Neutrophil (primary cell): Measurements from ENCODE around the gene ZNF467.

Experiments
- H3K27ac ChIP-seq: fragments of 200-600 bp; sonication (generic); 2 replicates; pipeline ENCODE4 v1.5.1; 2016; ENCODE audit warnings: mild to moderate bottlenecking, moderate library complexity
- H3K27me3 ChIP-seq: fragments of 200-600 bp; sonication (generic); 2 replicates; pipeline ENCODE4 v1.6.0; 2016; ENCODE audit warnings: mild to moderate bottlenecking
- H3K36me3 ChIP-seq: fragments of 200-600 bp; sonication (generic); 2 replicates; pipeline ENCODE4 v1.5.1; 2017
- H3K4me1 ChIP-seq, 2 experiments: fragments of 200-600 bp in 1 of 2; sonication (generic) in 1 of 2; 1 replicate in 1 of 2; 2 replicates in 1 of 2; pipeline versions ENCODE4 v1.5.1 to v1.6.1; 2013 to 2016; ENCODE audit warnings: low read depth in 1 of 2, low read length in 1 of 2, mild to moderate bottlenecking in 1 of 2, moderate library complexity in 1 of 2; ENCODE audit not compliant: control insufficient read depth in 1 of 2, insufficient read depth in 1 of 2
- H3K4me3 ChIP-seq, 2 experiments: fragments of 200-600 bp in 1 of 2; sonication (generic) in 1 of 2; 1 replicate in 1 of 2; 2 replicates in 1 of 2; pipeline ENCODE4 v1.5.1; 2013 to 2016; ENCODE audit warnings: low read depth in 1 of 2, low read length in 1 of 2, mild to moderate bottlenecking in 1 of 2, moderate library complexity in 1 of 2
- H3K9me3 ChIP-seq: fragments of 200-600 bp; sonication (generic); 2 replicates; pipeline ENCODE4 v1.5.1; 2016
- TF ChIP-seq, protein P1 (sequence below): fragments of 200-600 bp; sonication (generic); IDR thresholded peaks from 2 replicates; pipeline ENCODE4 v1.5.1; 2016; ENCODE audit warnings: antibody characterized with exemption

ZNF467 gene

DNA sequence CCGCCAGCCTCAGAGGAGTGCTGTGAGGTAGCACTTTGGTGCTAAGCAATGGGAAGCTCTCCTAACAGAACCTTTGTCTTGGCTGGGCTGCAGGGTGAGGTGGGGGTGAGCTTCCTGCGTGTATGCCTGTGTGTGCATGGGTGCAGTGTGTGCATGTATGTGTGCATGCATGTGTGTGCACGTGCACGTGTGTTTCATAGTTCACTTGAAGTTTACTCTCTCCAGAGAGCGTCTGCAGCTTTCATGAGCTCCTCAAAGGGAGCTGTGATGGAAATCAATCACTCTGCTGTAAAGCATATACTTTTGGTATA lies 4.9 kb upstream of the ZNF467 start:
- TF ChIP-seq, protein P1, sequence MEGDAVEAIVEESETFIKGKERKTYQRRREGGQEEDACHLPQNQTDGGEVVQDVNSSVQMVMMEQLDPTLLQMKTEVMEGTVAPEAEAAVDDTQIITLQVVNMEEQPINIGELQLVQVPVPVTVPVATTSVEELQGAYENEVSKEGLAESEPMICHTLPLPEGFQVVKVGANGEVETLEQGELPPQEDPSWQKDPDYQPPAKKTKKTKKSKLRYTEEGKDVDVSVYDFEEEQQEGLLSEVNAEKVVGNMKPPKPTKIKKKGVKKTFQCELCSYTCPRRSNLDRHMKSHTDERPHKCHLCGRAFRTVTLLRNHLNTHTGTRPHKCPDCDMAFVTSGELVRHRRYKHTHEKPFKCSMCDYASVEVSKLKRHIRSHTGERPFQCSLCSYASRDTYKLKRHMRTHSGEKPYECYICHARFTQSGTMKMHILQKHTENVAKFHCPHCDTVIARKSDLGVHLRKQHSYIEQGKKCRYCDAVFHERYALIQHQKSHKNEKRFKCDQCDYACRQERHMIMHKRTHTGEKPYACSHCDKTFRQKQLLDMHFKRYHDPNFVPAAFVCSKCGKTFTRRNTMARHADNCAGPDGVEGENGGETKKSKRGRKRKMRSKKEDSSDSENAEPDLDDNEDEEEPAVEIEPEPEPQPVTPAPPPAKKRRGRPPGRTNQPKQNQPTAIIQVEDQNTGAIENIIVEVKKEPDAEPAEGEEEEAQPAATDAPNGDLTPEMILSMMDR = no peak
- Histone ChIP-seq H3K27me3 (peaks cover 46% of the 10 kb centered on the region), H3K4me3 (no peak overlapping the region), H3K4me1 (peaks cover 23 to 28% of the 10 kb centered on the region in 2 experiments), H3K36me3 (no peaks in the 10 kb centered on the region), H3K9me3 (no peaks in the 10 kb centered on the region), H3K27ac (no peak overlapping the region)

DNA sequence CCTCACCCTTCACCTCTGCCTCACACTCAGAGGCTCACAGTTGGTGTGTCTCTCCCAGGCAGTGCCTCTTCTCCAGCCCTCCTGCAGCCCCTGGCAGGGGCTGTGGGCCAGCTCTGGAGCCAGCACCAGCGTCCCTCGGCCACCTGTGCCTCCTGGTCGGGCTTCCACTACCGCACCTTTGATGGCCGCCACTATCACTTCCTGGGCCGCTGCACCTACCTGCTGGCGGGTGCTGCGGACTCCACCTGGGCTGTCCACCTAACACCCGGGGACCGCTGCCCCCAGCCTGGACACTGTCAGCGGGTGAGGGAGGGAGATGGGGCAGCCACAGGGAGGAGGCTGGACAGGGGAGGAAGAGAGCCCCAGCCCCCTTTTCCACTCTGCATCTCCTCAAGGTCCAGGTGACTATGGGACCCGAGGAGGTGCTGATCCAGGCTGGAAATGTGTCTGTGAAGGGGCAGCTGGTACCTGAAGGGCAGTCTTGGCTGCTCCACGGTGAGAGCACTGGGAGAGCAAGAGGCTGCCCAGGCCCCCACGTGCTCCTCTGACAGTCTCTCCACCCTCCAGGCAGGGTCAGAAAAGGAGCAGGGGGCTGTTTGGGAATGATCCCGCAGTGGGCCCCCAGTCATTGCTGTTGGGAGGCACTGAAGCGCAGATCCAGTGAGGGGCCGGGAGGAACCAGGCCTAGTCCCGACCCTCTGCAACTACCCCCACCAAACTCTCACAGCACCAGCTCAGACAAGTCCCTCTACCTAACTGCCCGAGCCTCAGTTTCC lies 4.4 kb upstream of the ZNF467 start:
- Histone ChIP-seq H3K9me3 (no peaks in the 10 kb centered on the region), H3K4me1 (peaks cover 23 to 28% of the 10 kb centered on the region in 2 experiments), H3K27me3 (peaks cover 40% of the 10 kb centered on the region), H3K27ac (no peak overlapping the region), H3K4me3 (no peak overlapping the region), H3K36me3 (no peaks in the 10 kb centered on the region)
- TF ChIP-seq, protein P1 = no peak

DNA sequence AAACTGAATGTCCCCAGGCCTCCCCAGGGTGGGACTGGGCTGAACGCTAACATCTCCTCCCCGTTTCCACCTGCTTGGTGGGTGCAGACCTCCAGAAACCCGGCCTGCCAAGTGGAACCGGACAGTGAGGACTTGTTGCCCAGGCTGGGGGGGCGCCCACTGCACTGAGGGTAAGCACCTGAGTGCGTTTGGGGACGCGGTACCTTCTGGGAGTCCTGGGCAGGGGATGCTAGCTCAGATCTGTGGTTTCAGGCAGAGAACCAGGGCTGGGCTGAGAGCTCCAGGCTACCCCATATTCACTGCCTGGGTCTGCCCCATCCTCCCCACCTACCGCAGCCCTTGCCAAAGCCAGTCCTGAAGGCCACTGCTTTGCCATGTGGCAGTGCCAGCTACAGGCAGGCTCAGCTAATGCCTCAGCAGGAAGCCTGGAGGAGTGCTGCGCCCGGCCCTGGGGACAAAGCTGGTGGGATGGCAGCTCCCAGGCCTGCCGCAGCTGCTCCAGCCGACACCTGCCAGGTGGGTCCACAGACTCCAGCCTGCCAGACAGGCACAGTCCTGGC lies 3.5 kb upstream of the ZNF467 start:
- peaks cover 37% of the 10 kb centered on the region for H3K27me3 ChIP-seq

DNA sequence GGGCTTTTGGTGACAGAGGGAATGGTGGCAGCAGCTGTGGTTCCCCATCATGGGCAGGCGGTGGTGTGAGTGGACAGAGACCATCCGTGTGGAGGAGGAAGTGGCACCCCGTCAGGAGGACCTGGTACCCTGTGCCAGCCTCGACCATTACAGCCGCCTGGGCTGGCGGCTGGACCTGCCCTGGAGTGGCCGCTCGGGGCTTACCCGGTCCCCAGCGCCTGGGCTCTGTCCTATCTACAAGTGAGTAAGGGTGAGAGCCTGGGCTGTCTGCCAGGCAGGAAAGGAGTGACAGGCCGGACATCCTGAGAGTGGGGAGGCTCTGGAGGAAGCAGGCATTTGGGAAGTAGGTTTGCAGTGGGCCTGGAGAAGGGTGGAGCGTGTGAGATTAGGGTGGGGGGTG lies 2.9 kb upstream of the ZNF467 start:
- Histone ChIP-seq H3K4me1 (peaks cover 24 to 31% of the 10 kb centered on the region in 2 experiments), H3K36me3 (no peaks in the 10 kb centered on the region), H3K9me3 (no peaks in the 10 kb centered on the region), H3K27me3 (peaks cover 37% of the 10 kb centered on the region), H3K4me3 (peak overlapping the region in 1 of 2 experiments; percentile 6), H3K27ac (peak overlapping the region; percentile 47)
- TF ChIP-seq, protein P1 = peak; percentile 39

More for the DNA sequence above, 3.5 kb upstream of the ZNF467 start:
- no peaks in the 10 kb centered on the region for H3K36me3 ChIP-seq
- TF ChIP-seq, protein P1 = no peak
- peak overlapping the region in 1 of 2 experiments; percentile 6 for H3K4me3 ChIP-seq
- no peaks in the 10 kb centered on the region for H3K9me3 ChIP-seq
- peak overlapping the region; percentile 47 for H3K27ac ChIP-seq
- peaks cover 23 to 28% of the 10 kb centered on the region in 2 experiments for H3K4me1 ChIP-seq

DNA sequence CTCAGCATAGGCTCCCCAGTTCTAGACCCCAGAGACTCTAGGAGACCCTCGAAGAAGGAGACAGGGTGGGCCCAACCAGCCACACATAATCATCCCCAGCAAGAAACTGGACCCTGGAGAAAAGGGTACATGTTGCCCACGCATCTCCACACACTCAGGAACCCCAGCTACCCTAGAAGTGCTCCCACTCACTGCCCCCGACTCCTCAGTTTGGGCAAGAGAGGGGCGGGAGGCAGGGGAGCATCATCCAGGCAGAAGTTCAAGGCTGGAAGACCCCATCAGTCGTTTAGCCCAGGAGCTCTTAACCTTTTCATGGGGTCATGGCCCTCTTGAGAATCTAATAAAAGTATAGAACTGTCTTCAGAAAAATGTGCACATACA lies 1.8 kb upstream of the ZNF467 start:
- H3K9me3 ChIP-seq = no peaks in the 10 kb centered on the region
- peaks cover 37% of the 10 kb centered on the region for H3K27me3 ChIP-seq
- H3K36me3 ChIP-seq = peaks cover 9% of the 10 kb centered on the region
- no peak overlapping the region for H3K4me3 ChIP-seq
- no peak overlapping the region for H3K27ac ChIP-seq
- TF ChIP-seq, protein P1 = no peak
- peaks cover 35 to 42% of the 10 kb centered on the region in 2 experiments for H3K4me1 ChIP-seq
